Measurements from ENCODE around the gene ATOH8. TPM values are rescaled to one million over a fixed set of nuclear protein-coding genes. Genes with fewer than 3 reads are reported as not detected.
A peak's percentile ranks its signal among the peaks of the same experiment; 100 is the strongest.

ATOH8 gene
- total and polyA plus RNA-seq, 2 experiments from 2014 or later: 12.7 to 50.1 TPM

DNA sequence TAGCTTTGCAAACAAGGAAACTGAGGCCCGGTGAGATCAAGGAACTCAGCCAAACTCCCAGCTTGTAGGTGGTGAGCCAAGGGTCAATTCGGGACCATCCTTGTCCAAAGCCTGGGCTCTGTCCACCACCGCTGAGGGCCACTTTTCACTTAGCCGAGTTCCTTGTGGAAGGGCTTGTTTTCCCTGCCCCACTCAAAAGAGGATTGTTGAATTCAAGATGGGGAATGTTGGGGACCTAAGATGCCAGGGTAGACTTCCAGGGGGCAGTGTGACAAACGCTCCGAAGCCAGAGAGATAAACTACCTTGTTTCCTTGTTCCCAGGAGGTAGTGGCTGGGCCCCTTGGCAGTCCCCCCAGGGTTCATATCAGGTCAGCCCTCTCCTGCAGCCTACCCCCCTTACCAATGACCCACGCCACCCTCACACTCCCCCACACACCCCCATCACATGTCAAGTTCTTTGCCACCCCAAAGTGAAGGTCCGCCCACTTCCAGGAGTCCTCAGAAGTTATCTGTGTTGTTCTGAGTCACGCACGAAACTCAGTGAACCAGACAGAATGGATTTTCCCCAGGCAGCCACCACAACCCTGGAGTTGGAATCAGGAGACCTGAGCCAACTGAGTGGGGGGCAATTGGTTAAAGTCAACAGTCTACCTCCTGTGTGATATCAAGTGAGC lies 10.3 kb upstream of the ATOH8 start:
- peaks cover 51% of the 10 kb centered on the region for H3K4me1 ChIP-seq (ENCODE audit: insufficient read depth)
- no peaks in the 10 kb centered on the region for H3K27me3 ChIP-seq (replicated peaks; ENCODE audit: insufficient read depth)
- H3K4me3 ChIP-seq: no peak overlapping the region
- H3K79me2 ChIP-seq (ENCODE audit: insufficient read depth): no peaks in the 10 kb centered on the region
- H3F3A ChIP-seq (ENCODE audit: insufficient read depth): peaks cover 59% of the 10 kb centered on the region
- H3K27ac ChIP-seq: peak overlapping the region; percentile 100
- 43% methylated on average over 9 to 10 of the region's 10 CpGs for WGBS, 2 experiments (ENCODE audit: low coverage in 1 of 2, low lambda C conversion rate in 2 of 2, missing lambda C conversion rate in 2 of 2)
- DNase-seq: peak; percentile 84
- H3K9me3 ChIP-seq (ENCODE audit: low read depth): no peaks in the 10 kb centered on the region
- H3K4me2 ChIP-seq (ENCODE audit: unreplicated experiment): peak overlapping the region; percentile 75
- H4K20me1 ChIP-seq (ENCODE audit: insufficient read depth): no peaks in the 10 kb centered on the region
- no peaks in the 10 kb centered on the region for H3K9me2 ChIP-seq (ENCODE audit: insufficient read depth)
- peak overlapping the region; percentile 99 for H3K9ac ChIP-seq
- no peaks in the 10 kb centered on the region for H3K36me3 ChIP-seq (ENCODE audit: low read depth)
- TF ChIP-seq EZH2 (IDR thresholded peaks at IDR 0.05; ENCODE audit: insufficient read depth, poor library complexity, severe bottlenecking) (no peak), EZH2phosphoT487 (IDR thresholded peaks at IDR 0.05; ENCODE audit: insufficient read depth, low read depth) (no peak)
- H2AFZ ChIP-seq: no peak overlapping the region
- in situ Hi-C loops (cut with MboI): no loop called here

DNA sequence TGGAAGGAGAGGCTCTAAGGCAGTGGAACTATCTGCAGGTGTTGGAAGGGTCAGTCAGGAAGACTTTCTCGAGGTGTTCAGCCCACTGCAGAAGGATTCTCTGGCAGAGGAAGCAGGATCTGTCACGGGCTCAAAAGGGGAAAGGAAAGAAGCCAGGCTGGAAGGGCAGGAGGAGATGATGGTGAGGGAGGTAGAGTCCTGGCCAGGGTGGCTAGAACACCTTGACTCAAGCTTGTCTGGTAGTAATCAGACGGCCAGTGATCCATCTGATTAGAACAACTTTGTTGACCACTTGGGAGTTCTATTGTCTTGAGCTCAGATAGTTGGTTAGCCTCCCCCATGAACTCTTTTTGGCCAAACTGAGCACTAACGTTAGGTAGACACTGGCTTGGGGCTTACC lies 9.7 kb upstream of the ATOH8 start:
- no peaks in the 10 kb centered on the region for H3K27me3 ChIP-seq (replicated peaks; ENCODE audit: insufficient read depth)
- in situ Hi-C loops (cut with MboI): no loop called here
- H3K4me2 ChIP-seq (ENCODE audit: unreplicated experiment): peak overlapping the region; percentile 75
- H3K36me3 ChIP-seq (ENCODE audit: low read depth): no peaks in the 10 kb centered on the region
- H2AFZ ChIP-seq: no peak overlapping the region
- 0 out of 2 replicates have a peak overlapping the region, but pooled peaks have one; percentile 54 for H3K4me3 ChIP-seq
- no peaks in the 10 kb centered on the region for H3K79me2 ChIP-seq (ENCODE audit: insufficient read depth)
- DNase-seq: peak; percentile 13
- TF ChIP-seq EZH2phosphoT487 (IDR thresholded peaks at IDR 0.05; ENCODE audit: insufficient read depth, low read depth): no peak
- no peak for TF ChIP-seq EZH2 (IDR thresholded peaks at IDR 0.05; ENCODE audit: insufficient read depth, poor library complexity, severe bottlenecking)
- WGBS, 2 experiments (ENCODE audit: low coverage in 1 of 2, low lambda C conversion rate in 2 of 2, missing lambda C conversion rate in 2 of 2): 7 to 8% methylated on average over 4 of the region's 4 CpGs
- H3K9me2 ChIP-seq (ENCODE audit: insufficient read depth): no peaks in the 10 kb centered on the region
- H3K4me1 ChIP-seq (ENCODE audit: insufficient read depth): peaks cover 57% of the 10 kb centered on the region
- H3F3A ChIP-seq (ENCODE audit: insufficient read depth): peaks cover 64% of the 10 kb centered on the region
- peak overlapping the region; percentile 100 for H3K27ac ChIP-seq
- peak overlapping the region; percentile 99 for H3K9ac ChIP-seq
- H3K9me3 ChIP-seq (ENCODE audit: low read depth): no peaks in the 10 kb centered on the region
- no peaks in the 10 kb centered on the region for H4K20me1 ChIP-seq (ENCODE audit: insufficient read depth)

DNA sequence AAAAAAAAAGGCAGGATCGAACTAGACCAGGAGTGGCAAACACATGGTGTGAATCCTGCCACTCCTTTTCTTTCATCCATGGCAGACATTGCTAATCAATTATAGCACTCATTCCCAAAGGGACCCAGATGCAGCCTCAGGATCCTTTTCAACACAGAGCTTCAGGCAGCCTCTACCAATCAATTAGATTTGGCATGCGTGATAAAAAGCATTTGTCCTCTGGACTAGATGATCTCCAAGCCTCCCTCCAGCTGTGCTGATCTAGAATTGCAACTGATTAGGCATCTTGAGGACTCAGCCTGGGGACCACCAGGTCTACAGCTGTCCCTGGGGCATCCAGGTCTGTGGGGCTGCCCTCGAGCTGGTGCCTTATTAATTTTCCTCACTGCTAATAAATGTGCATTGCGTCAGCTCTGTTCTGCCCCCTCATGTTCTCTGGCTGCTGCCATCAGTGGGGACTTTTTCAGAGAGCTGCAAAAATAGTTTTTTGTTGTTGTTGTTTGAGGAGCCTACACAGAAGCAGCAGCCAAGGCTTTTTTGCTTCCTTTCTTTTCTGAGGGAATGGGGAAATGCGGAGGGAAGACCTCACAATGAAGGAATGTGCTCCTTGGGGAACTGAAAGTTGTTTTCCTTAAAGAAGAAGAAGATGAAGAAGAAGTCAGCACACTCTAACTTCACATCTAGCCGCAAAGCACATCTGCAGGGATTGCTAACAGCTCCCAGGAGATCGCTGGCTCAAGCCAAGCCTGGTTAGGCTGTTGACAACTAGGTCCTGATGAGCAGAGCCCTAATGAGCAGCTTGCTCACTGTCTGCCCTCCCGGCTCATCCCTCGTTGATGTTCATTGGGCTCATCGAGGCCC lies 8.8 kb upstream of the ATOH8 start:
- in situ Hi-C loops (cut with MboI): no loop called here
- H3K27ac ChIP-seq: peak overlapping the region; percentile 100
- 0 out of 2 replicates have a peak overlapping the region, but pooled peaks have one; percentile 1 for H2AFZ ChIP-seq

DNA sequence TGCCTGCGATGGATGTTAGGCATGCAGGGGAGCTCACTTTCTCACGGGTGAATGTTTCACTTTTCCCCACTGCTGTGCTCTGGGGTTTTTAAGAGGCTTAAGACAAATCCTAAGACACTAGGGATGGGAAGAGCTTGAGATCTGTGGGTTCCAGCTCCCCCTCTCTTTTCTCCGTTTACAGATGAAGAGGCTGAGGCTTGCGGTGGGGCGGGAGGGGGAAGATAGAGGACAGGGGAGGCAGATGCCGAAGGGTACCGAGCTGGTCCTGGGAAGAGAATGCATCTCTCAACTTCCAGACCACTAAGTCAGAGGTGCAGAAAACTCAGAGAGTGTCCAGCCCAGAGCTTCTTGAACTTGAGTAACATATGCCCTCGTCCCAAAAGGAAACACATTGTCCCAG lies 8.2 kb upstream of the ATOH8 start:
- no peaks in the 10 kb centered on the region for H3K9me2 ChIP-seq (ENCODE audit: insufficient read depth)
- H3K9ac ChIP-seq: peak overlapping the region; percentile 99
- peak overlapping the region; percentile 100 for H3K27ac ChIP-seq
- 5 to 8% methylated on average over 8 of the region's 8 CpGs for WGBS, 2 experiments (ENCODE audit: low coverage in 1 of 2, low lambda C conversion rate in 2 of 2, missing lambda C conversion rate in 2 of 2)
- no peak for DNase-seq
- H3K36me3 ChIP-seq (ENCODE audit: low read depth): no peaks in the 10 kb centered on the region
- peaks cover 70% of the 10 kb centered on the region for H3F3A ChIP-seq (ENCODE audit: insufficient read depth)
- peaks cover 69% of the 10 kb centered on the region for H3K4me1 ChIP-seq (ENCODE audit: insufficient read depth)
- H3K9me3 ChIP-seq (ENCODE audit: low read depth): no peaks in the 10 kb centered on the region
- H2AFZ ChIP-seq: 0 out of 2 replicates have a peak overlapping the region, but pooled peaks have one; percentile 1
- H3K4me3 ChIP-seq: peak overlapping the region; percentile 54
- TF ChIP-seq EZH2phosphoT487 (IDR thresholded peaks at IDR 0.05; ENCODE audit: insufficient read depth, low read depth): no peak
- no peak for TF ChIP-seq EZH2 (IDR thresholded peaks at IDR 0.05; ENCODE audit: insufficient read depth, poor library complexity, severe bottlenecking)
- no peaks in the 10 kb centered on the region for H3K27me3 ChIP-seq (replicated peaks; ENCODE audit: insufficient read depth)
- in situ Hi-C loops (cut with MboI): no loop called here
- H3K79me2 ChIP-seq (ENCODE audit: insufficient read depth): no peaks in the 10 kb centered on the region
- H4K20me1 ChIP-seq (ENCODE audit: insufficient read depth): no peaks in the 10 kb centered on the region
- H3K4me2 ChIP-seq (ENCODE audit: unreplicated experiment): peak overlapping the region; percentile 75

More for the DNA sequence above, 8.8 kb upstream of the ATOH8 start:
- Histone ChIP-seq H3K9ac (peak overlapping the region; percentile 99), H3K9me3 (ENCODE audit: low read depth) (no peaks in the 10 kb centered on the region), H3K4me3 (peak overlapping the region; percentile 54), H3K36me3 (ENCODE audit: low read depth) (no peaks in the 10 kb centered on the region), H3F3A (ENCODE audit: insufficient read depth) (peaks cover 72% of the 10 kb centered on the region), H3K4me2 (ENCODE audit: unreplicated experiment) (peak overlapping the region; percentile 75), H3K9me2 (ENCODE audit: insufficient read depth) (no peaks in the 10 kb centered on the region), H3K27me3 (replicated peaks; ENCODE audit: insufficient read depth) (no peaks in the 10 kb centered on the region), H3K79me2 (ENCODE audit: insufficient read depth) (no peaks in the 10 kb centered on the region), H3K4me1 (ENCODE audit: insufficient read depth) (peaks cover 65% of the 10 kb centered on the region), H4K20me1 (ENCODE audit: insufficient read depth) (no peaks in the 10 kb centered on the region)
- 1 to 2% methylated on average over 10 of the region's 10 CpGs for WGBS, 2 experiments (ENCODE audit: low coverage in 1 of 2, low lambda C conversion rate in 2 of 2, missing lambda C conversion rate in 2 of 2)
- peak; percentile 96 for DNase-seq
- no peak for TF ChIP-seq EZH2 (IDR thresholded peaks at IDR 0.05; ENCODE audit: insufficient read depth, poor library complexity, severe bottlenecking)
- peak; percentile 95 for TF ChIP-seq EZH2phosphoT487 (IDR thresholded peaks at IDR 0.05; ENCODE audit: insufficient read depth, low read depth)

All from GM23248 (cell line).